GM12872 (cell line): Measurements from ENCODE around the gene BBIP1.

ENCODE experiments used
- CTCF ChIP-seq: IDR thresholded peaks from 3 replicates; pipeline ENCODE4 v1.5.1; 2011; ENCODE audit warnings: low read depth, mild to moderate bottlenecking, low read length, moderate library complexity; ENCODE audit not compliant: insufficient read depth

BBIP1 gene

GRCh38 chr10:110944792-110945396, 25.9 kb upstream of the BBIP1 start:
- no peak for TF ChIP-seq CTCF

DNA sequence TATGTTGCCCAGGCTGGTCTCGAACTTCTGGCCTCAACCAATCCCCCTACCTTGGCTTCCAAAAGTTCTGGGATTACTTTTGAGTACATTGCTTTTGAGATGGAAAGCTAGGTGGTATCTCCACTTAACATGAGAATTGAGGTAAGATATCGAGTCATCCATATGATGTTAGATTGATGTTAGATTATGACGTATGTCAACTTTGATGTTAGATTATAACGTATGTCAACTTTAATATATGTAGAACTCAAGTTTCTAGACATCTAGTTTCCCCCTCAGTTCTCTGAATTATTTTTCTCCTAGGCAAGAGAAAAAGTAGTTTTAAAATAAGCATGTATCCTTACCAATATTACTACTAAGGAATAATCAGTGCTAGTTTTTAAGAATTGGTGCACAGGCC, 20.4 kb upstream of the BBIP1 start:
- TF ChIP-seq CTCF, result no peak

DNA sequence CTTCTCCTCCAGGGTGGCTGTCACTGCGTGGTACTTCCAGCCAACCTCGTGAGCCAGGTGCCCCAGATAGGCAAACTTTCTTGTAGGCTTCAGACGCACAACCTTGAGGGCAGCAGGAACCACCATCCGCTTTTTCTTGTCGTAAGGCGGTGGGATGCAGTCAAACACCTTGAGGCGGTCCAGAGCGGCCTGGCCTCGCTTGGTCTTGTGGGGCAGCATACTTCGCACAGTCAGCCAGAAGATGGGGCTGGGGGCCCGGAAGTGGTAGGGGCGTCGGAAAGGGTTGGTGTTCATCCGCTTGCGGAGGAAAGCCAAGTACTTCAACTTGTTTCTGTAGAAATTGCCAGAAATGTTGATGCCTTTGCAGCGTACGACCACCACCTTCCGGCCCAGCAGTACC, 17.8 kb upstream of the BBIP1 start:
- TF ChIP-seq CTCF, result no peak

- TF ChIP-seq CTCF, result no peak
Measured at GRCh38 chr10:110932505-110933180, 13.7 kb upstream of the BBIP1 start.

- no peak for TF ChIP-seq CTCF
Measured at GRCh38 chr10:110931769-110932381, 12.9 kb upstream of the BBIP1 start.

DNA sequence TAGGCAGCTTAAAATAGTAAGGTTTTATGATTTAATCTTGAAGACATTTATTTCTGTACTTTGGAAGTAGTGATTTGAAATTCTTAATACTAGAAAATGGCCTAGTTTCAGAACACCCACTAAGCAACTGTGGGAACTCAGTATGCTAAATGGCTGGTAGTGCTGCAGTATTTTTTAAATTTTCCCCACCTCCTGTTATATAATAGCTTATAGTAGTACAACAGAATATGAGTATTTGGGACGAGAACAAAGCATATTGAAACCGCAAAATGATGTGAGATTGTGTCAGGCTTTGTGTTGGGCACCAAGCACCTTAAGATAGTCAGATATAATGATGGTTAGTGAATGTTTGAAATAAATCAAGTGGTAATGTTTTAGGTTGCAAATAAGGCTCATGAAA, 8.5 kb upstream of the BBIP1 start:
- TF ChIP-seq CTCF, result no peak

DNA sequence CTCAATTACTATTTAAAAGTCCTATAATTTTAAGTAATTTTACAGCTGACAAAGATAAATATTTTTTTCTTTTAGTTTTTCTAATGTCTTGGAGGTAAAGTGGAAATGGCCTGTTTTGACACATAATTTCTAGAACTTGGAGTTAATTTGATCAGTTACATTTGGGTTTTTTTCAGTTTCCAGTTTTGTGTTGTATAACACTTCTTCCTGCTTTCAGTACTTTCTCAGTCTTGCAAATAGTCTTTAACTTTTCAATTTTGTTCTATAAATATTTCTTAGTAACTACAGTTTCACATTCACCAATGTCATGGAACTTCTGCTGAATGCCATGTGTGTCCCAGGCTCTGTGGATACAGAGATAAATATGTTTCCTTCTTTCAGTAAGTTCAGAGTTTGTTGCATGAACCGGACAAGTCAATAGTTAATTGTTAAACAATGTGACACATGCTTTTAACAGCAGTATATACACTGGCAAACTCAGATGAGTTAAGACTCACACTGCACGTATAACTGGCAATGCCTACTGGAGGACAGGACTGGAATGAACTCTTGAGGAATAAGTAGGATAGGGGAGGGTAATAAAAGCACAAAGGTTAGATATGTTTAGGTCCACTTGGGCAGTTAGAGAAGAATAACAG, 5.0 kb upstream of the BBIP1 start:
- no peak for TF ChIP-seq CTCF
